ENCODE data around the gene WAC. TPM values are rescaled to one million over a fixed set of nuclear protein-coding genes. Genes with fewer than 3 reads are reported as not detected.

The WAC gene
- total and polyA plus RNA-seq, 2 experiments from 2014 or later = 59.4 to 116 TPM

GRCh38 chr10:28644647-28645046, 111.7 kb downstream of the WAC start:
- peaks cover 4% of the 10 kb centered on the region; the same call in 1 of the 2 replicates for H3K9me2 ChIP-seq (ENCODE audit: insufficient read depth)
- H3K79me2 ChIP-seq (replicated peaks; ENCODE audit: insufficient read depth) = no peaks in the 10 kb centered on the region
- H3K4me1 Mint-ChIP-seq = no peaks in the 10 kb centered on the region; the same call in 2 of the 3 replicates
- DNase-seq (ENCODE audit: low spot score) (no peak), ATAC-seq (no peak)
- H3K4me1 ChIP-seq (ENCODE audit: insufficient read depth) = no peaks in the 10 kb centered on the region
- H3K27me3 ChIP-seq (ENCODE audit: insufficient read depth) = no peaks in the 10 kb centered on the region
- no peak overlapping the region for H3K4me3 ChIP-seq
- H3K27ac ChIP-seq (ENCODE audit: low read depth) = no peak overlapping the region
- H3K36me3 Mint-ChIP-seq (ENCODE audit: low read depth) = no peaks in the 10 kb centered on the region
- H3K4me3 Mint-ChIP-seq = no peak overlapping the region
- H3K36me3 ChIP-seq (ENCODE audit: insufficient read depth) = no peaks in the 10 kb centered on the region
- no peaks in the 10 kb centered on the region for H4K20me1 ChIP-seq (replicated peaks; ENCODE audit: insufficient read depth)
- no peaks in the 10 kb centered on the region for H3K27me3 Mint-ChIP-seq (ENCODE audit: insufficient read depth, low read depth, poor library complexity)
- no peak for TF ChIP-seq ZNF114 (CRISPR knock-in tag; IDR thresholded peaks at IDR 0.05)
- H3K9me3 Mint-ChIP-seq = peaks cover 14% of the 10 kb centered on the region; the same call in 1 of the 3 replicates
- H3K4me2 ChIP-seq = no peak overlapping the region
- H3K27ac Mint-ChIP-seq = no peak overlapping the region
- no peaks in the 10 kb centered on the region for H3F3A ChIP-seq (replicated peaks; ENCODE audit: low read depth)
- no peak overlapping the region for H2AFZ ChIP-seq

DNA sequence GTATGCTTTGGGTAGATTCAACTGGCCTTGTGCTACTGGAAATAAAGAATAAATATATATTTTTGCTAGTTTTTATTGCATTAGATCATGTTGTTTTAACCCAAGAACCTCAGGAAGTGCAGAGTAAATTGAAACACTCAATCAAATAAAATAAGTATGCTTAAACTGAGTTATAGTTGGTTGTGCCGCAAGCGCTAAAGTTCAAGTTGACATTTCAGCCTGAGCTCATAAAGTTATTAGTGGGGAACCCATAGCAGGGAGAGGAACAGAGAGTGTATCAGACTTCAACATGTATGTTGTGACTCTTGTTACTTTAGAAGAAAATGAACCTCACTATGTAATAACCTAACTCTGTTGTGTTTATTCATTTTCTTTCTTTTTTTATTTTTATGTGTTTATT, 119.2 kb downstream of the WAC start:
- H2AFZ ChIP-seq = no peak overlapping the region
- H3K27ac ChIP-seq (ENCODE audit: low read depth) = no peak overlapping the region
- no peak overlapping the region for H3K4me3 Mint-ChIP-seq
- no peaks in the 10 kb centered on the region for H4K20me1 ChIP-seq (replicated peaks; ENCODE audit: insufficient read depth)
- H3F3A ChIP-seq (replicated peaks; ENCODE audit: low read depth) = no peaks in the 10 kb centered on the region
- H3K9me2 ChIP-seq (ENCODE audit: insufficient read depth) = peaks cover 3% of the 10 kb centered on the region; the same call in 1 of the 2 replicates
- no peaks in the 10 kb centered on the region for H3K27me3 ChIP-seq (ENCODE audit: insufficient read depth)
- H3K4me2 ChIP-seq = no peak overlapping the region
- H3K79me2 ChIP-seq (replicated peaks; ENCODE audit: insufficient read depth) = no peaks in the 10 kb centered on the region
- no peak for DNase-seq (ENCODE audit: low spot score)
- no peak for ATAC-seq
- no peaks in the 10 kb centered on the region for H3K4me1 Mint-ChIP-seq
- no peak for TF ChIP-seq REST (IDR thresholded peaks at IDR 0.05; ENCODE audit: unreplicated experiment)
- no peak for TF ChIP-seq JUNB (IDR thresholded peaks at IDR 0.05; ENCODE audit: unreplicated experiment)
- no peak for TF ChIP-seq NANOG (IDR thresholded peaks at IDR 0.05; ENCODE audit: borderline replicate concordance)
- TF ChIP-seq POLR2AphosphoS5 (IDR thresholded peaks at IDR 0.05; ENCODE audit: low read depth) = no peak
- no peak for TF ChIP-seq EZH2phosphoT487 (IDR thresholded peaks at IDR 0.05; ENCODE audit: unreplicated experiment)
- no peak for TF ChIP-seq ZNF331 (CRISPR knock-in tag; IDR thresholded peaks at IDR 0.05; ENCODE audit: low read depth)
- TF ChIP-seq CREB1 (CRISPR knock-in tag; IDR thresholded peaks at IDR 0.05; ENCODE audit: low read depth) = no peak
- no peak for TF ChIP-seq STAT1 (IDR thresholded peaks at IDR 0.05; ENCODE audit: unreplicated experiment)
- no peak for TF ChIP-seq ZNF114 (CRISPR knock-in tag; IDR thresholded peaks at IDR 0.05)
- TF ChIP-seq EZH2 (IDR thresholded peaks at IDR 0.05; ENCODE audit: low read depth, unreplicated experiment) = no peak
- TF ChIP-seq, protein P1, sequence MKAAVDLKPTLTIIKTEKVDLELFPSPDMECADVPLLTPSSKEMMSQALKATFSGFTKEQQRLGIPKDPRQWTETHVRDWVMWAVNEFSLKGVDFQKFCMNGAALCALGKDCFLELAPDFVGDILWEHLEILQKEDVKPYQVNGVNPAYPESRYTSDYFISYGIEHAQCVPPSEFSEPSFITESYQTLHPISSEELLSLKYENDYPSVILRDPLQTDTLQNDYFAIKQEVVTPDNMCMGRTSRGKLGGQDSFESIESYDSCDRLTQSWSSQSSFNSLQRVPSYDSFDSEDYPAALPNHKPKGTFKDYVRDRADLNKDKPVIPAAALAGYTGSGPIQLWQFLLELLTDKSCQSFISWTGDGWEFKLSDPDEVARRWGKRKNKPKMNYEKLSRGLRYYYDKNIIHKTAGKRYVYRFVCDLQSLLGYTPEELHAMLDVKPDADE (IDR thresholded peaks at IDR 0.05) = no peak
- TF ChIP-seq, protein P2, sequence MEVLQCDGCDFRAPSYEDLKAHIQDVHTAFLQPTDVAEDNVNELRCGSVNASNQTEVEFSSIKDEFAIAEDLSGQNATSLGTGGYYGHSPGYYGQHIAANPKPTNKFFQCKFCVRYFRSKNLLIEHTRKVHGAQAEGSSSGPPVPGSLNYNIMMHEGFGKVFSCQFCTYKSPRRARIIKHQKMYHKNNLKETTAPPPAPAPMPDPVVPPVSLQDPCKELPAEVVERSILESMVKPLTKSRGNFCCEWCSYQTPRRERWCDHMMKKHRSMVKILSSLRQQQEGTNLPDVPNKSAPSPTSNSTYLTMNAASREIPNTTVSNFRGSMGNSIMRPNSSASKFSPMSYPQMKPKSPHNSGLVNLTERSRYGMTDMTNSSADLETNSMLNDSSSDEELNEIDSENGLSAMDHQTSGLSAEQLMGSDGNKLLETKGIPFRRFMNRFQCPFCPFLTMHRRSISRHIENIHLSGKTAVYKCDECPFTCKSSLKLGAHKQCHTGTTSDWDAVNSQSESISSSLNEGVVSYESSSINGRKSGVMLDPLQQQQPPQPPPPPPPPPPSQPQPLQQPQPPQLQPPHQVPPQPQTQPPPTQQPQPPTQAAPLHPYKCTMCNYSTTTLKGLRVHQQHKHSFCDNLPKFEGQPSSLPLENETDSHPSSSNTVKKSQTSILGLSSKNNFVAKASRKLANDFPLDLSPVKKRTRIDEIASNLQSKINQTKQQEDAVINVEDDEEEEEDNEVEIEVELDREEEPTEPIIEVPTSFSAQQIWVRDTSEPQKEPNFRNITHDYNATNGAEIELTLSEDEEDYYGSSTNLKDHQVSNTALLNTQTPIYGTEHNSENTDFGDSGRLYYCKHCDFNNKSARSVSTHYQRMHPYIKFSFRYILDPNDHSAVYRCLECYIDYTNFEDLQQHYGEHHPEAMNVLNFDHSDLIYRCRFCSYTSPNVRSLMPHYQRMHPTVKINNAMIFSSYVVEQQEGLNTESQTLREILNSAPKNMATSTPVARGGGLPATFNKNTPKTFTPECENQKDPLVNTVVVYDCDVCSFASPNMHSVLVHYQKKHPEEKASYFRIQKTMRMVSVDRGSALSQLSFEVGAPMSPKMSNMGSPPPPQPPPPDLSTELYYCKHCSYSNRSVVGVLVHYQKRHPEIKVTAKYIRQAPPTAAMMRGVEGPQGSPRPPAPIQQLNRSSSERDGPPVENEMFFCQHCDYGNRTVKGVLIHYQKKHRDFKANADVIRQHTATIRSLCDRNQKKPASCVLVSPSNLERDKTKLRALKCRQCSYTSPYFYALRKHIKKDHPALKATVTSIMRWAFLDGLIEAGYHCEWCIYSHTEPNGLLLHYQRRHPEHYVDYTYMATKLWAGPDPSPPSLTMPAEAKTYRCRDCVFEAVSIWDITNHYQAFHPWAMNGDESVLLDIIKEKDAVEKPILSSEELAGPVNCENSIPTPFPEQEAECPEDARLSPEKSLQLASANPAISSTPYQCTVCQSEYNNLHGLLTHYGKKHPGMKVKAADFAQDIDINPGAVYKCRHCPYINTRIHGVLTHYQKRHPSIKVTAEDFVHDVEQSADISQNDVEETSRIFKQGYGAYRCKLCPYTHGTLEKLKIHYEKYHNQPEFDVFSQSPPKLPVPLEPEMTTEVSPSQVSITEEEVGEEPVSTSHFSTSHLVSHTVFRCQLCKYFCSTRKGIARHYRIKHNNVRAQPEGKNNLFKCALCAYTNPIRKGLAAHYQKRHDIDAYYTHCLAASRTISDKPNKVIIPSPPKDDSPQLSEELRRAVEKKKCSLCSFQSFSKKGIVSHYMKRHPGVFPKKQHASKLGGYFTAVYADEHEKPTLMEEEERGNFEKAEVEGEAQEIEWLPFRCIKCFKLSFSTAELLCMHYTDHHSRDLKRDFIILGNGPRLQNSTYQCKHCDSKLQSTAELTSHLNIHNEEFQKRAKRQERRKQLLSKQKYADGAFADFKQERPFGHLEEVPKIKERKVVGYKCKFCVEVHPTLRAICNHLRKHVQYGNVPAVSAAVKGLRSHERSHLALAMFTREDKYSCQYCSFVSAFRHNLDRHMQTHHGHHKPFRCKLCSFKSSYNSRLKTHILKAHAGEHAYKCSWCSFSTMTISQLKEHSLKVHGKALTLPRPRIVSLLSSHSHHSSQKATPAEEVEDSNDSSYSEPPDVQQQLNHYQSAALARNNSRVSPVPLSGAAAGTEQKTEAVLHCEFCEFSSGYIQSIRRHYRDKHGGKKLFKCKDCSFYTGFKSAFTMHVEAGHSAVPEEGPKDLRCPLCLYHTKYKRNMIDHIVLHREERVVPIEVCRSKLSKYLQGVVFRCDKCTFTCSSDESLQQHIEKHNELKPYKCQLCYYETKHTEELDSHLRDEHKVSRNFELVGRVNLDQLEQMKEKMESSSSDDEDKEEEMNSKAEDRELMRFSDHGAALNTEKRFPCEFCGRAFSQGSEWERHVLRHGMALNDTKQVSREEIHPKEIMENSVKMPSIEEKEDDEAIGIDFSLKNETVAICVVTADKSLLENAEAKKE (CRISPR knock-in tag; IDR thresholded peaks at IDR 0.05) = no peak
- H3K9me3 Mint-ChIP-seq = peaks cover 16% of the 10 kb centered on the region; the same call in 2 of the 3 replicates
- H3K36me3 ChIP-seq (ENCODE audit: insufficient read depth) = no peaks in the 10 kb centered on the region
- no peaks in the 10 kb centered on the region for H3K4me1 ChIP-seq (ENCODE audit: insufficient read depth)
- H3K27me3 Mint-ChIP-seq (ENCODE audit: insufficient read depth, low read depth, poor library complexity) = peaks cover 2% of the 10 kb centered on the region
- no peak overlapping the region for H3K27ac Mint-ChIP-seq
- H3K4me3 ChIP-seq = no peak overlapping the region
- no peaks in the 10 kb centered on the region for H3K36me3 Mint-ChIP-seq (ENCODE audit: low read depth)
